ENCODE measurements around the gene EPS15.

DNA sequence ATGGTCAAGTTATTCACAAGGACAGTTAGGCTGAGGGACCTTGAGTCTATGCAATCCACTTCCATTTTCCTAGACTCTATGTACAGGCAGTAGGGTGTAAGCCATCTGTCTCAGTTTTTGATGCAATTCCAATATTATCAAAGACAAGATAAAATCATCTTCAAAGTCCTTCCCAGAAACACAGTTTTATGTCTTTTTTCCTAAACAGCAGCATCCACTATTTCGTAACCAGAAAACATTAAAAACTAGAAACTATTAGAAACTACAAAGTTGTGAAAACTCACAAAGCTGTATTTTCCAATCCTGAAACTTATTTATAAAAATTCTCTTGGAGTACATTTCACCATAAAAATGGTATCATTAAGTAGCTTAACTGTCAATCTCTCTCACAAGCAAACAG lies 93.8 kb downstream of the EPS15 start:
- TF ChIP-seq EZH2 (IDR thresholded peaks at IDR 0.05; ENCODE audit: low read length, unreplicated experiment): no peak
- no peak for TF ChIP-seq CTCF (conservative IDR thresholded peaks at IDR 0.05; ENCODE audit: low read depth, low read length)
